Endothelial cell of umbilical vein (primary cell): ENCODE results near the gene SPRED2.

Experiments used
- EZH2 ChIP-seq: IDR thresholded peaks from 2 replicates; pipeline ENCODE4 v1.6.1; 2012; ENCODE audit warnings: borderline replicate concordance, low read depth, mild to moderate bottlenecking, moderate library complexity, low read length, inconsistent platforms; ENCODE audit not compliant: severe bottlenecking
- JUN ChIP-seq: IDR thresholded peaks from 2 replicates; pipeline ENCODE4 v1.6.1; 2011; ENCODE audit warnings: borderline replicate concordance, low read depth; ENCODE audit not compliant: insufficient read length, insufficient read depth
- MYC ChIP-seq: IDR thresholded peaks from one replicate; pipeline ENCODE4 v1.6.1; 2011; ENCODE audit warnings: mild to moderate bottlenecking, low read depth, low read length
- POLR2A ChIP-seq: IDR thresholded peaks from 2 replicates; pipeline ENCODE4 v1.6.1; 2012; ENCODE audit warnings: low read depth, mild to moderate bottlenecking, control low read depth, low read length
- TF ChIP-seq, protein P1 (sequence below), 2 donors: IDR thresholded peaks; 1 replicate in 1 of 2; 2 replicates in 1 of 2; pipeline ENCODE4 v1.5.1; 2011; ENCODE audit warnings: low read length in 2 of 2, mild to moderate bottlenecking in 2 of 2, moderate library complexity in 2 of 2, control low read depth in 1 of 2, inconsistent platforms in 1 of 2, low read depth in 1 of 2; ENCODE audit not compliant: insufficient read depth in 1 of 2; ENCODE audit errors: extremely low read depth in 1 of 2

DNA sequence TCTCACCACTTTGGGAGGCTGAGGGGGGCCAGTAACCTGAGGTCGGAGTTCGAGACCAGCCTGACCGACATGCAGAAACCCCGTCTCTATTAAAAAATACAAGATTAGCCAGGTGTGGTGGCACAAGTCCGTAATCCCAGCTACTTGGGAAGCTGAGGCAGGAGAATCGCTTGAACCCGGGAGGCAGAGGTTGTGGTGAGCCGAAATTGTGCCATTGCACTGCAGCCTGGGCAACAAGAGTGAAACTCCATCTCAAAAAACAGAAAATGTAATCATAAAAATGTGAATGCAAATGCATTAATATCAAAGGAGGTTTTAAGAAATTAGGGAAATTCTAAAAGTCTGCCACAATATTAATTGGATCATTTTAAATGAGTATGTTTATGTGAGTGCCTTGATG is 159.1 kb downstream of the SPRED2 start:
- no peak for TF ChIP-seq EZH2
- TF ChIP-seq, protein P1, sequence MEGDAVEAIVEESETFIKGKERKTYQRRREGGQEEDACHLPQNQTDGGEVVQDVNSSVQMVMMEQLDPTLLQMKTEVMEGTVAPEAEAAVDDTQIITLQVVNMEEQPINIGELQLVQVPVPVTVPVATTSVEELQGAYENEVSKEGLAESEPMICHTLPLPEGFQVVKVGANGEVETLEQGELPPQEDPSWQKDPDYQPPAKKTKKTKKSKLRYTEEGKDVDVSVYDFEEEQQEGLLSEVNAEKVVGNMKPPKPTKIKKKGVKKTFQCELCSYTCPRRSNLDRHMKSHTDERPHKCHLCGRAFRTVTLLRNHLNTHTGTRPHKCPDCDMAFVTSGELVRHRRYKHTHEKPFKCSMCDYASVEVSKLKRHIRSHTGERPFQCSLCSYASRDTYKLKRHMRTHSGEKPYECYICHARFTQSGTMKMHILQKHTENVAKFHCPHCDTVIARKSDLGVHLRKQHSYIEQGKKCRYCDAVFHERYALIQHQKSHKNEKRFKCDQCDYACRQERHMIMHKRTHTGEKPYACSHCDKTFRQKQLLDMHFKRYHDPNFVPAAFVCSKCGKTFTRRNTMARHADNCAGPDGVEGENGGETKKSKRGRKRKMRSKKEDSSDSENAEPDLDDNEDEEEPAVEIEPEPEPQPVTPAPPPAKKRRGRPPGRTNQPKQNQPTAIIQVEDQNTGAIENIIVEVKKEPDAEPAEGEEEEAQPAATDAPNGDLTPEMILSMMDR (IDR thresholded peaks at IDR 0.05; ENCODE audit: extremely low read depth in 1 of 2, insufficient read depth in 1 of 2, low read depth in 1 of 2, low read length in 2 of 2) = no peak
- no peak for TF ChIP-seq POLR2A
- TF ChIP-seq MYC = no peak
- TF ChIP-seq JUN = no peak
